ENCODE results near the gene ZNF343.
"Not testable (repeated sequence)": the region's sequence is repeated elsewhere in the genome, so short reads cannot be mapped to it uniquely, and the experiment has no call there.

- TF ChIP-seq POLR2AphosphoS5 (IDR thresholded peaks at IDR 0.05; ENCODE audit: low read depth, low read length); SP1 (IDR thresholded peaks at IDR 0.05; ENCODE audit: low read depth, low read length); POLR2A (IDR thresholded peaks at IDR 0.05; ENCODE audit: control extremely low read depth in 1 of 2, low read depth in 2 of 2, low read length in 2 of 2); EP300 (IDR thresholded peaks at IDR 0.05; ENCODE audit: borderline replicate concordance in 1 of 2, low read depth in 2 of 2, low read length in 2 of 2); E2F6 (IDR thresholded peaks at IDR 0.05); GABPA (IDR thresholded peaks at IDR 0.05; ENCODE audit: borderline replicate concordance, insufficient read depth, low read length); EZH2 (IDR thresholded peaks at IDR 0.05; ENCODE audit: low read depth, low read length, severe bottlenecking); USF2 (IDR thresholded peaks at IDR 0.05; ENCODE audit: low read length); RFX5 (IDR thresholded peaks at IDR 0.05; ENCODE audit: borderline replicate concordance, low read depth, low read length); ZNF274 (IDR thresholded peaks at IDR 0.05; ENCODE audit: borderline replicate concordance, extremely low read depth, low read length); ATF2 (IDR thresholded peaks at IDR 0.05; ENCODE audit: low read length); SUZ12 (IDR thresholded peaks at IDR 0.05; ENCODE audit: low read length): not testable (repeated sequence)
- TF ChIP-seq, protein P1, sequence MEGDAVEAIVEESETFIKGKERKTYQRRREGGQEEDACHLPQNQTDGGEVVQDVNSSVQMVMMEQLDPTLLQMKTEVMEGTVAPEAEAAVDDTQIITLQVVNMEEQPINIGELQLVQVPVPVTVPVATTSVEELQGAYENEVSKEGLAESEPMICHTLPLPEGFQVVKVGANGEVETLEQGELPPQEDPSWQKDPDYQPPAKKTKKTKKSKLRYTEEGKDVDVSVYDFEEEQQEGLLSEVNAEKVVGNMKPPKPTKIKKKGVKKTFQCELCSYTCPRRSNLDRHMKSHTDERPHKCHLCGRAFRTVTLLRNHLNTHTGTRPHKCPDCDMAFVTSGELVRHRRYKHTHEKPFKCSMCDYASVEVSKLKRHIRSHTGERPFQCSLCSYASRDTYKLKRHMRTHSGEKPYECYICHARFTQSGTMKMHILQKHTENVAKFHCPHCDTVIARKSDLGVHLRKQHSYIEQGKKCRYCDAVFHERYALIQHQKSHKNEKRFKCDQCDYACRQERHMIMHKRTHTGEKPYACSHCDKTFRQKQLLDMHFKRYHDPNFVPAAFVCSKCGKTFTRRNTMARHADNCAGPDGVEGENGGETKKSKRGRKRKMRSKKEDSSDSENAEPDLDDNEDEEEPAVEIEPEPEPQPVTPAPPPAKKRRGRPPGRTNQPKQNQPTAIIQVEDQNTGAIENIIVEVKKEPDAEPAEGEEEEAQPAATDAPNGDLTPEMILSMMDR (IDR thresholded peaks at IDR 0.05; ENCODE audit: control extremely low read depth in 1 of 3, insufficient read depth in 1 of 3, low read depth in 1 of 3, low read length in 3 of 3), result not testable (repeated sequence)
These were observed 17.5 kb upstream of the ZNF343 start for GRCh38 chr20:2526218-2526583.

Measured in H1 (cell line).